Nephron (organoid): ENCODE measurements around the gene CDH7.

Source experiments
- H3K27ac Mint-ChIP-seq, 3 experiments: 2 replicates each; pipeline ENCODE4 v1.8.0; 2020; ENCODE audit warnings: mixed read lengths in 3 of 3, mild to moderate bottlenecking in 2 of 3, moderate library complexity in 1 of 3
- H3K27me3 Mint-ChIP-seq: 2 replicates; pipeline ENCODE4 v1.8.0; 2021; ENCODE audit warnings: low read depth, mild to moderate bottlenecking, moderate library complexity, mixed read lengths
- H3K36me3 Mint-ChIP-seq: 2 replicates; pipeline ENCODE4 v1.8.0; 2020; ENCODE audit warnings: low read depth, mixed read lengths
- H3K4me1 Mint-ChIP-seq: 2 replicates; pipeline ENCODE4 v1.8.0; 2020; ENCODE audit warnings: mixed read lengths
- H3K4me3 Mint-ChIP-seq, 3 experiments: 2 replicates each; pipeline ENCODE4 v1.8.0; 2020; ENCODE audit warnings: mild to moderate bottlenecking in 3 of 3, mixed read lengths in 3 of 3, moderate library complexity in 2 of 3
- H3K9me3 Mint-ChIP-seq: 2 replicates; pipeline ENCODE4 v1.8.0; 2020; ENCODE audit warnings: mixed read lengths
- CTCF ChIP-seq, 3 experiments: fragments of 200-600 bp; sonication (generic); IDR thresholded peaks; one replicate each; pipeline ENCODE4 v1.5.0; 2021; ENCODE audit warnings: antibody characterized with exemption in 3 of 3; ENCODE audit not compliant: unreplicated experiment in 3 of 3

Gene CDH7

GRCh38 chr18:65786474-65786873 lies 35.7 kb downstream of the CDH7 start:
- Mint-ChIP-seq H3K9me3 (no peaks in the 10 kb centered on the region), H3K4me1 (no peaks in the 10 kb centered on the region), H3K27me3 (no peaks in the 10 kb centered on the region), H3K36me3 (no peaks in the 10 kb centered on the region), H3K4me3 (no peak overlapping the region), H3K27ac (no peak overlapping the region)
- no peak for TF ChIP-seq CTCF (IDR thresholded peaks at IDR 0.05; ENCODE audit: unreplicated experiment in 3 of 3)

- H3K36me3 Mint-ChIP-seq: no peaks in the 10 kb centered on the region
- no peaks in the 10 kb centered on the region for H3K9me3 Mint-ChIP-seq
- TF ChIP-seq CTCF (IDR thresholded peaks at IDR 0.05; ENCODE audit: unreplicated experiment in 3 of 3): peak in 1 of 3 experiments; percentile 10
- H3K4me1 Mint-ChIP-seq: no peaks in the 10 kb centered on the region
- no peak overlapping the region for H3K27ac Mint-ChIP-seq
- H3K27me3 Mint-ChIP-seq: no peaks in the 10 kb centered on the region
- no peak overlapping the region for H3K4me3 Mint-ChIP-seq
These were observed 37.6 kb downstream of the CDH7 start for GRCh38 chr18:65788373-65788772.

- Mint-ChIP-seq H3K9me3 (no peaks in the 10 kb centered on the region), H3K27ac (no peak overlapping the region), H3K4me1 (no peaks in the 10 kb centered on the region), H3K36me3 (peaks cover 4% of the 10 kb centered on the region), H3K4me3 (no peak overlapping the region), H3K27me3 (no peaks in the 10 kb centered on the region)
- TF ChIP-seq CTCF (IDR thresholded peaks at IDR 0.05; ENCODE audit: unreplicated experiment in 3 of 3): no peak
These were observed 39.8 kb downstream of the CDH7 start for GRCh38 chr18:65790604-65791003.

GRCh38 chr18:65791719-65792118 lies 40.9 kb downstream of the CDH7 start:
- TF ChIP-seq CTCF (IDR thresholded peaks at IDR 0.05; ENCODE audit: unreplicated experiment in 3 of 3): no peak
- Mint-ChIP-seq H3K27me3 (no peaks in the 10 kb centered on the region), H3K27ac (no peak overlapping the region), H3K36me3 (peaks cover 4% of the 10 kb centered on the region), H3K4me3 (no peak overlapping the region), H3K4me1 (no peaks in the 10 kb centered on the region), H3K9me3 (no peaks in the 10 kb centered on the region)

- Mint-ChIP-seq H3K27me3 (no peaks in the 10 kb centered on the region), H3K27ac (no peak overlapping the region), H3K4me3 (no peak overlapping the region), H3K4me1 (no peaks in the 10 kb centered on the region), H3K36me3 (peaks cover 8% of the 10 kb centered on the region), H3K9me3 (no peaks in the 10 kb centered on the region)
- TF ChIP-seq CTCF (IDR thresholded peaks at IDR 0.05; ENCODE audit: unreplicated experiment in 3 of 3): no peak
These were observed 41.8 kb downstream of the CDH7 start for GRCh38 chr18:65792456-65793074.

GRCh38 chr18:65808759-65809158 lies 57.9 kb downstream of the CDH7 start:
- Mint-ChIP-seq H3K9me3 (no peaks in the 10 kb centered on the region), H3K27me3 (no peaks in the 10 kb centered on the region)

More at GRCh38 chr18:65808759-65809158, 57.9 kb downstream of the CDH7 start:
- TF ChIP-seq CTCF (IDR thresholded peaks at IDR 0.05; ENCODE audit: unreplicated experiment in 3 of 3): no peak
- Mint-ChIP-seq H3K4me1 (no peaks in the 10 kb centered on the region), H3K27ac (no peak overlapping the region), H3K4me3 (no peak overlapping the region), H3K36me3 (peaks cover 22% of the 10 kb centered on the region)
